ENCODE data around the gene OSBPL8. TPM values are rescaled to one million over a fixed set of nuclear protein-coding genes. Genes with fewer than 3 reads are reported as not detected.
A peak's percentile ranks its signal among the peaks of the same experiment; 100 is the strongest.

The OSBPL8 gene
- total and polyA plus RNA-seq, 4 donors = 6.9 to 32.5 (median 22.9) TPM

DNA sequence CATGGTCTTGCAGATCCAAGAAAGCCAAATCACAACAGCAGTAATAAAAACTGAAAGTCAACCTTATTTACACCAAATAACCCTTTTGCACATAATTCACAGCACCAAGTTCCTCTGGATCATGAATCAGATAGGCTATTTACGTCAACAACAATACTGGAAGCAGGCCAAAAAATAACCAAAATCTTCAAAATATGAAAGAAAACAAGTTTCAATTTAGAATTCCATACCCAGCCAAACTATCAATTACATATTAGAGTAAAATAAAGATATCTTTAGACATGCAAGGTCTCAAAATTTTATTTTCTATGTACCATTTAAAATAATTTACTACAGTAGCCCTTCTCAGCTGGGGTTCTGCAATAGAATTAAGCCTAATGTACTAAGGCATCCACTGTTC lies 134.6 kb downstream of the OSBPL8 start:
- Histone ChIP-seq H3K27ac (ENCODE audit: low read depth in 1 of 2, low read length in 2 of 2) (no peak overlapping the region), H3K9me3 (ENCODE audit: control insufficient read depth in 4 of 4, low read length in 3 of 4) (peaks cover 2 to 15% (median 4%) of the 10 kb centered on the region in 4 donors), H3K4me3 (ENCODE audit: low read depth in 1 of 3, low read length in 3 of 3) (no peak overlapping the region), H3K4me1 (ENCODE audit: control insufficient read depth in 4 of 4, insufficient read depth in 4 of 4, low read length in 3 of 4) (peaks cover 0 to 12% (median 7%) of the 10 kb centered on the region in 4 donors), H3K9ac (ENCODE audit: low read depth in 1 of 2, low read length in 2 of 2) (no peak overlapping the region), H3K27me3 (ENCODE audit: control insufficient read depth in 4 of 4, insufficient read depth in 4 of 4, low read length in 3 of 4) (no peaks in the 10 kb centered on the region), H3K36me3 (ENCODE audit: control insufficient read depth in 4 of 4, insufficient read depth in 3 of 4, low read depth in 1 of 4, low read length in 3 of 4) (no peaks in the 10 kb centered on the region)
- TF ChIP-seq CTCF (IDR thresholded peaks at IDR 0.05; ENCODE audit: low read depth, low read length, missing input control) (no peak), TAF1 (conservative IDR thresholded peaks at IDR 0.05) (no peak), JUND (IDR thresholded peaks at IDR 0.05) (no peak), SP1 (IDR thresholded peaks at IDR 0.05) (no peak)
- TF ChIP-seq, protein P1, sequence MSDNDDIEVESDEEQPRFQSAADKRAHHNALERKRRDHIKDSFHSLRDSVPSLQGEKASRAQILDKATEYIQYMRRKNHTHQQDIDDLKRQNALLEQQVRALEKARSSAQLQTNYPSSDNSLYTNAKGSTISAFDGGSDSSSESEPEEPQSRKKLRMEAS (IDR thresholded peaks at IDR 0.05) = no peak
- DNase-seq (ENCODE audit: low spot score) = no peak
- 96% methylated on average over 1 of the region's 1 CpG for WGBS

DNA sequence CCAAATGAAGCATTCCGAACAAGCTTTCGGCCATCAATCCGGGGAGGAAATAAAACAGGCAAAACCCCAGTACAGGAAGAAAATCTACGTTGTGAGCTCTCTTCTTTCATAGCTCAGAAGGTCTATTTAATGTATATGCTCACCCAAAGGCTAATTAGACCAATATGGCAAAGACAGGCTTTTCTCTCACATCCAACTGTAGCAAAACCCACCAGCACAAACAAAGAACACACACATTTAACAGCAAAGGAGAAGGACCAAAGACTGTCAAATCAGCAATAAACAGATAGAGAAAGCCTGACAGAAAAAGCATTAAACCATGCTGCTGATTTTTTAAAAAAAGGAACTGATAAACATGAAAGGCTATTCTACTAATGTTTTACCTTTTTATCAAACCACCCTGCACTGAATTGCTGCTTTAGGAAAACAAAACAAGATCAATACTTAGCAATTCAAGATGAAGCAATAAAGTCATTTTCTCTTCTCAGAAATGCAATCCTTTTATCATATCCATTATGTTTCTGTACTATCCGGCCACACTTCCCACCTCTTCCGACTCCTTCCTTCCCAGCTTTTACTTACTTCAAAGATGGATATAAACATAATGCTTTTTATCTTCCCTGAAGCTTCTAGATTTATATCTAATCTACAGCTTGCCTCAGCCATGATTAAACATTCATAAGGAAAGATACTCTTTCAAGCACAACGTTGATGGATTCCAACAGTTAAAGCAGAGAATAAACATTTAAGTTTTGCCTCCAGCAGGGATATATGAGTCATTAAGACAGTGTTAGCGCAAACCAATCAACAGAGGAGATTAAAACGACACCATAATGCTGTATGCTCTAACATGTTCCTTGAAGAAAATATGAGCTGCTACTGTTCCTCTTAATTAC lies 136.8 kb downstream of the OSBPL8 start:
- H3K4me3 ChIP-seq (ENCODE audit: low read depth in 1 of 3, low read length in 3 of 3) = no peak overlapping the region
- TF ChIP-seq EGR1 (IDR thresholded peaks at IDR 0.05; ENCODE audit: low read depth in 2 of 2) (no peak), YY1 (IDR thresholded peaks at IDR 0.05) (peak; percentile 31)
- H3K27me3 ChIP-seq (ENCODE audit: control insufficient read depth in 4 of 4, insufficient read depth in 4 of 4, low read length in 3 of 4) = no peaks in the 10 kb centered on the region
- H3K36me3 ChIP-seq (ENCODE audit: control insufficient read depth in 4 of 4, insufficient read depth in 3 of 4, low read depth in 1 of 4, low read length in 3 of 4) = no peaks in the 10 kb centered on the region
- no peak overlapping the region for H3K27ac ChIP-seq (ENCODE audit: low read depth in 1 of 2, low read length in 2 of 2)
- H3K4me1 ChIP-seq (ENCODE audit: control insufficient read depth in 4 of 4, insufficient read depth in 4 of 4, low read length in 3 of 4) = peaks cover 0 to 12% (median 7%) of the 10 kb centered on the region in 4 donors
- 57% methylated on average over 9 of the region's 9 CpGs for WGBS
- DNase-seq (ENCODE audit: low spot score) = no peak
- H3K9ac ChIP-seq (ENCODE audit: low read depth in 1 of 2, low read length in 2 of 2) = no peak overlapping the region
- peaks cover 2 to 15% (median 4%) of the 10 kb centered on the region in 4 donors for H3K9me3 ChIP-seq (ENCODE audit: control insufficient read depth in 4 of 4, low read length in 3 of 4)

DNA sequence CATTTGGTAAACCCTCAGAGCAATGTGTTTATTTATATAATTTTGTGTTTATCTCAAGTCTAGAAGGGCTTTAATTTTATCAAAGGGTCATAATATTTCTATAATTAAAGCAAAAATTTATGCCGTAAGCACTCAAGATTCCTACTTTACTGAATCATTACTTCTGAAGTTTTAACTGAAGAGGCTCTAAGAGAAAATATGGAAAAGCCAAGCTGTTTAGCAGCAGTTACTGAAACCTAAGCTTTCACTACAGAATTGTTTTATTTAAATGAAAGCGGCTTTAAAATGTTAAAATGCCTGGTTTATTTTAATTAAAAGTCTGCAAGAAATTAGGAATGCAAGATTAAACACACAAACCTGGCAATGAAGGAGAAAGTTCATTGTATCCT lies 137.4 kb downstream of the OSBPL8 start:
- 81% methylated on average over 2 of the region's 2 CpGs for WGBS
- Histone ChIP-seq H3K9ac (ENCODE audit: low read depth in 1 of 2, low read length in 2 of 2) (no peak overlapping the region), H3K36me3 (ENCODE audit: control insufficient read depth in 4 of 4, insufficient read depth in 3 of 4, low read depth in 1 of 4, low read length in 3 of 4) (no peaks in the 10 kb centered on the region), H3K9me3 (ENCODE audit: control insufficient read depth in 4 of 4, low read length in 3 of 4) (peaks cover 2 to 15% (median 4%) of the 10 kb centered on the region in 4 donors), H3K27ac (ENCODE audit: low read depth in 1 of 2, low read length in 2 of 2) (no peak overlapping the region), H3K4me1 (ENCODE audit: control insufficient read depth in 4 of 4, insufficient read depth in 4 of 4, low read length in 3 of 4) (peaks cover 0 to 12% (median 7%) of the 10 kb centered on the region in 4 donors), H3K27me3 (ENCODE audit: control insufficient read depth in 4 of 4, insufficient read depth in 4 of 4, low read length in 3 of 4) (no peaks in the 10 kb centered on the region), H3K4me3 (ENCODE audit: low read depth in 1 of 3, low read length in 3 of 3) (no peak overlapping the region)
- no peak for DNase-seq (ENCODE audit: low spot score)
- TF ChIP-seq NR2F2 (IDR thresholded peaks at IDR 0.05) (no peak), FOXA2 (IDR thresholded peaks at IDR 0.05) (no peak), FOXA1 (IDR thresholded peaks at IDR 0.05) (no peak), HNF4G (IDR thresholded peaks at IDR 0.05) (no peak), YY1 (IDR thresholded peaks at IDR 0.05) (no peak), EGR1 (IDR thresholded peaks at IDR 0.05; ENCODE audit: low read depth in 2 of 2) (no peak), TAF1 (conservative IDR thresholded peaks at IDR 0.05) (no peak), HNF4A (conservative IDR thresholded peaks at IDR 0.05) (no peak), GABPA (IDR thresholded peaks at IDR 0.05 in 1 of 2, conservative IDR thresholded peaks at IDR 0.05 in 1 of 2) (no peak), RXRA (IDR thresholded peaks at IDR 0.05) (no peak), CTCF (IDR thresholded peaks at IDR 0.05; ENCODE audit: low read depth, low read length, missing input control) (no peak), SP1 (IDR thresholded peaks at IDR 0.05) (no peak)
- TF ChIP-seq, protein P2, sequence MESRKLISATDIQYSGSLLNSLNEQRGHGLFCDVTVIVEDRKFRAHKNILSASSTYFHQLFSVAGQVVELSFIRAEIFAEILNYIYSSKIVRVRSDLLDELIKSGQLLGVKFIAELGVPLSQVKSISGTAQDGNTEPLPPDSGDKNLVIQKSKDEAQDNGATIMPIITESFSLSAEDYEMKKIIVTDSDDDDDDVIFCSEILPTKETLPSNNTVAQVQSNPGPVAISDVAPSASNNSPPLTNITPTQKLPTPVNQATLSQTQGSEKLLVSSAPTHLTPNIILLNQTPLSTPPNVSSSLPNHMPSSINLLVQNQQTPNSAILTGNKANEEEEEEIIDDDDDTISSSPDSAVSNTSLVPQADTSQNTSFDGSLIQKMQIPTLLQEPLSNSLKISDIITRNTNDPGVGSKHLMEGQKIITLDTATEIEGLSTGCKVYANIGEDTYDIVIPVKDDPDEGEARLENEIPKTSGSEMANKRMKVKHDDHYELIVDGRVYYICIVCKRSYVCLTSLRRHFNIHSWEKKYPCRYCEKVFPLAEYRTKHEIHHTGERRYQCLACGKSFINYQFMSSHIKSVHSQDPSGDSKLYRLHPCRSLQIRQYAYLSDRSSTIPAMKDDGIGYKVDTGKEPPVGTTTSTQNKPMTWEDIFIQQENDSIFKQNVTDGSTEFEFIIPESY (IDR thresholded peaks at IDR 0.05) = no peak
- TF ChIP-seq, protein P3, sequence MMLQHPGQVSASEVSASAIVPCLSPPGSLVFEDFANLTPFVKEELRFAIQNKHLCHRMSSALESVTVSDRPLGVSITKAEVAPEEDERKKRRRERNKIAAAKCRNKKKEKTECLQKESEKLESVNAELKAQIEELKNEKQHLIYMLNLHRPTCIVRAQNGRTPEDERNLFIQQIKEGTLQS (IDR thresholded peaks at IDR 0.05) = no peak

All from liver (tissue), 9 donors.